ENCODE data around the gene NBEAL1.
"Not testable (repeated sequence)": the region's sequence is repeated elsewhere in the genome, so short reads cannot be mapped to it uniquely, and the experiment has no call there.

NBEAL1 gene

DNA sequence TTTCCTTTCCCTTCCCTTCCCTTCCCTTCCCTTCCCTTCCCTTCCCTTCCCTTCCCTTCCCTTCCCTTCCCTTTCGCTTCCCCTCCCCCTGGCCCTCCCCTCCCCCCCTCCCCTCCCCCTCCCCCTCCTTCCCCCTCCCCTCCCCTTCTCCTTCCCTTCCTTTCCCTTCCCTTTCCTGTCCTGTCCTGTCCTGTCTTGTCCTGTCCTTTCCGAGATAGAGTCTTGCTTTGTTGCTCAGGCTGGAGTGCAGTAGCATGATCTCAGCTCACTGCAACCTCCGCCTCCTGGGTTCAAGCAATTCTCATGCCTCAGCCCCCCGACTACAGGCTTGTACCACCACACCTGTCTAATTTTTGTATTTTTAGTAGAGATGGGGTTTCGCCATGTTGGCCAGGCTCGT lies 24.5 kb downstream of the NBEAL1 start:
- DNase-seq (ENCODE audit: low spot score): not testable (repeated sequence)

DNA sequence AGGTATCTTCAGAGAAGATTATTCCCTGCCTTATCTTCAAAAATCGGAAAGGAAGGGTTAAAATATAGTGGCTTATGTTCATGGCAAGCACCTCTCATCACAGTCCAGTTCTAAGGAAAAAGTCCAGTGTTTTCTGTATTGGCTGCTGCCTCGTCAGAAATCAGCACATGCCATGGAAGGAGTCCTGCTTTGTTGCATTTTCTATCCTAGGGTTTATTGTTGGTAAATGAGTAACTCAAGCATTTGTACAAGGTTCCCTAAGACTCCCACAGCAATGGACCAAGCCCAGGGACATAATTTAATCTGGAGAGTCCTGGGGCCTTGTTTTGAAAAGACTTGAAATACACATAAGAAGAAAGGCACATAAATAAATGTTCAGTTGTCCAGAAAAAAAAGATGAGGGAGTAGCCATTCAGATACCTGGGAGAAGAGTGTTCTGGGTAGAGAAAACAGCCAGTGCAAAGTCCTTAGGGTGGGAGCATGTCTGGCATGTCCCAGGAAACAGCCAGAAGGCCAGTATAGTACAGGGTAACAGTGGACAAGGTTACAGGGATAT lies 26.4 kb downstream of the NBEAL1 start:
- DNase-seq (ENCODE audit: low spot score): no peak

DNA sequence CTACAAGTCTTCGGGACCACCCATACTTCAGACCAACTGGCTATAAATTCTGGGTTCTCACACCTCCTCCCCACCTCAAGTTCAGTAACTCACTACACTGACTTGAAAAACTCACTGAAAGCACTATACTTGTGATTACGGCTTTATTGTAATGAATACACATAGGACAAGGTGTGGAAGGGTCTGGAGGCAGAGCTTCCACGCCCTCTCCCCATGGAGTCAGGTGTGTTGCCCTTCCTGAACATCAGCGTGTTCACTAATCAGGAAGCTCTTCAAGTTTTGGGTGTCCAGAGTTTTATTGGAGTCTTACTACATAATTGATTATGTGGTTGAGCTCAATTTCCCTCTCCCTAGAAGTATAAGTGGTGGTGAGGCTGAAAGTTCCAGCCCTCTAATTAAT lies 27.5 kb downstream of the NBEAL1 start:
- no peak for DNase-seq (ENCODE audit: low spot score)

DNA sequence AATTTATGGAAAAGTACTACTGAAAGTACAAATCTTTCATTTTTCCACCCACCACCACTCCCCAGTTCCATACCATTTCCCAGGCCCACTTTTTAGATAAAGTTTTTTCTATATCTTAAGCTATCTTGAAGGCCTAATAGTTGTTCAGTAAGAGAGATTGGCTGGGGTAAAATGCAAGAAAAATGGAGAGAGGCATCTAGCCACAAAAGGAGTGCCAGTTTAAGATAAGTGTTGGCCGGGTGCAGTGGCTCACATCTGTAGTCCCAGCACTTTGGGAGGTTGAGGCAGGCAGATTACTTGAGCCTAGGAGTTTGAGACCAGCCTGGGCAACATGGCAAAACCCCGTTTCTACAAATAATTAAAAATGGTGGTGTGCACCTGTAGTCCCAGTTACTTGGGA lies 28.6 kb downstream of the NBEAL1 start:
- DNase-seq (ENCODE audit: low spot score): no peak

DNA sequence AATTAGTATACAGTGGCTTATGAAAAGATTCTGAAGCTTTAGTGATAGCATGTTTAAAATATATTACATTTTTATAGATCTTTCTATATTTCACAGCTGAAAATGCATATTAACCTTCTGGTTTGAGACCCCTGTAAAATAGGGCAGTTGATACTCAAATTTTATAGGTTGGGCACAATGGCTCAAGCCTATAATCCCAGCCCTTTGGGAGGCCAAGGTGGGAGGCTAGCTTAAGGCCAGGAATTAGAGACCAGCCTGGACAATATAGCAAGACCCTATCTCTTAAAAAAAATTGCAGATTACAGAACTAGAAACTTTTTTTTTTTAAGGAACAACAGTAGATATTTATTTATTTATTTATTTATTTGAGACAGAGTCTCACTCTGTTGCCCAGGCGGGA lies 31.2 kb downstream of the NBEAL1 start:
- no peak for DNase-seq (ENCODE audit: low spot score)

DNA sequence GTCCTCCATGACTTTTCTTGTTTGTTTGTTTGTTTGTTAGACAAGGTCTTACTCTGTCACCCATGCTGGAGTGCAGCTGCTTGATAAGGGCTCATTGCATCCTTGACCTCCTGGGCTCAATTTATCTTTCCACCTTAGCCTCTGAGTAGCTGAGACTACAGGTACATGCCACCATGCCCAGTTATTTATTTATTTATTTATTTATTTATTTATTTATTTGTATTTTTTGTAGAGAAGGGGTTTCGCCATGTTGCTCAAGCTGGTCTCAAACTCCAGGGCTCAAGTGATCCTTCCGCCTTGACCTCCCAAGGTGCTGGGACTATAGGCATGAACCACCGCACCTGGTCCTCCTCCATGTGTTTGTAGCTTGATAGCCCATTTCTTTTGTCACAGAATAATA lies 37.9 kb downstream of the NBEAL1 start:
- DNase-seq (ENCODE audit: low spot score): no peak

DNA sequence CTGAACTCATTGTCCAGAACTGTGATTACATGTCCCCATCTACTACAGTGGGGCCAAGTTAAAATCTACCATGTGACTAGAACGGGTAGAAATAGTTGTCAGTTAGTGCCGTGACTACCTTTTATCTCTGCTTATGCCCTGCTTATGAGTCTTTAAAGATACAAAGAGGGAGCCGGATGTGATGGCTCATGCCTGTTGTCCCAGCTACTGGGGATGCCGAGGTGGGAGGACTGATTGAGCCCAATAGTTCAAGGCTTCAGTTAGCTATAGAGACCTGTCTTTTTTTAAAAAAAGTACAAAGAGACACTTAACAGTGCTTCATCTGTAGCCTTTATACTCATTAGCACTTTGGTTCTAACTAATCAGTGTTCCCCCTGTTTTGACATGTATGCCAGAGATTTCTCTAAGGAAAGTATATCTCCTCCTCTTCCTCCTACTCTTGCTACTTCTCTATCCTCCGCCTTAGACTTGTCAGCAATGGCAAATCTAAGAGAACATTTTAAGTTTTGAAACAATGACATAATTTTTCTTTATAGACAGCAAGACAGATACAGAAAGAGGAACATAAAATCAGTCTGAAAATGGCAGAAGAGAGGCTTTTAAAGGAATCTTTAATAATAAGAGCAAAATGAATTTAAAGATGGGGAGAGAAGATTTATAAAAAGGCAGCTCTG lies 45.0 kb downstream of the NBEAL1 start:
- no peak for DNase-seq (ENCODE audit: low spot score)

DNA sequence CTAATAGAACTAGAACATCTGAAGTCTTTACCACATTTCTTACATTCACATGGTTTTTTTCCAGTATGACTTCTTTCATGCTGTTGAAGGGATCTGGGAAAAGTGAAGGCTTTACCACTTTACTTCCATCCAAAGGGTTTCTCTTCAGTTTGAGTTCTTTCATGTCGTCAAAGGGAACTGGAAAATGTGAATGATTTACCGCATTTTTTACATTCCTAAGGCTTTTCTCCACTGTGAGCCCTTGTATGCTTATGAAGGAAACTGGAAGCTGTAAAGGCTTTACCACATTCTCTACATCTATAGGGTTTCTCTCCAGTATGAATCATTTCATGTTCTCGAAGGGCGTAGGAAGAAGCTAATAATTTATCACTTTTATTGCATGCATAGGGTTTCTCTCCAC lies 46.7 kb downstream of the NBEAL1 start:
- peak; percentile 21 for DNase-seq (ENCODE audit: low spot score)

DNA sequence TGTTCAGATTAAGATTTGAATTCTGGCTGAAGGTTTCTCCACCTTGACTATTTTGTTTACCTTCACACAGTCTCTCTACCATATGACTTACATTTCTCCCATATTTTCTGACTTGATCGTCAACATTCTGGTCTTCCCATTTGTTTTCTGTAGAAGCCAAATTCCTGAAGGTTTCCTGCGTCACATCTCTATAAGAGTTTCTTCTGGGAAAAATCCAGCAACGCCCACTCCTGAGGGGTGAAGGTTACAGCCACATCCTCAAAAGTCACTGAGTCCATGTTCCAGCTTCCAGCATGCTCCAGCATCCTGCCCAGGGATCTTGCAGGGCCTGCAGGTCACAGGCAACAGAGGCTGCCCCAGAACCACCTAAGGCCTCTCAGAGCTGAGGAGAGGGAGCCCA lies 47.5 kb downstream of the NBEAL1 start:
- no peak for DNase-seq (ENCODE audit: low spot score)

DNA sequence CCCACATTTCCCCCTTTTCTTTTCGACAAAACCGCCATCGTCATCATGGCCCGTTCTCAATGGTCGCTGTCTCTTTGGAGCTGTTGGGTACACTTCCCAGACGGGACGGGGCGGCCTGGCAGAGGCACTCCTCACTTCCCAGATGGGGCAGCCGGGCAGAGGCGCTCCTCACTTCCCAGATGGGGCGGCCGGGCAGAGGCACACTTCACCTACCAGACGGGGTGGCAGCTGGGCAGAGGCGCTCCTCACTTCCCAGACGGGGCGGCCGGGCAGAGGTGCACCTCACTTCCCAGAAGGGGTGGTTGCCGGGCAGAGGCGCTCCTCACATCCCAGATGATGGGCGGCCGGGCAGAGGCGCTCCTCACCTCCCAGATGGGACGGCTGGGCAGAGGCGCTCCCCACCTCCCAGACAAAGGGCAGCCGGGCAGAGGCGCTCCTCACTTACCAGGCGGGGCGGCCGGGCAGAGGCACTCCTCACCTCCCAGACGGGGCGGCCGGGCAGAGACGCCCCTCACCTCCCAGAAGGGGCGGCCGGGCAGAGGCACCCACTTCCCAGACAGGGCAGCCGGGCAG lies 51.9 kb downstream of the NBEAL1 start:
- DNase-seq (ENCODE audit: low spot score): not testable (repeated sequence)

DNA sequence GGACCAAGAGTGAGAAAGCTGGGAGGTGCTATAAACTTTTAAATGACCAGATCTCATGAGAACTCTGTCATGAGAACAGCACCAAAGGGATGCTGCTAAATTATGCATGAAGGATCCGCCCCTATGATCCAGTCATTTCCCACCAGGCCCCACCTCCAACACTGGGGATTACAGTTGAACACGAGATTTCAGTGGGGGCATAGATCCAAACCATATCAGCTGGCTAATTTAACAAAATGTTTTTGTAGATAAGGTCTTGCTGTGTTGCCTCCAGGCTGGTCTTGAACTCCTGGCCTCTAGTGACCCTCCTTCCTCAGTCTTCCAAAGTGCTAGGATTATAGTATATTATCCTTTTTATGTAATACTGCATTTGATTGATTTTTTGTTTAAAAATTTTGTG lies 56.0 kb downstream of the NBEAL1 start:
- no peak for DNase-seq (ENCODE audit: low spot score)

DNA sequence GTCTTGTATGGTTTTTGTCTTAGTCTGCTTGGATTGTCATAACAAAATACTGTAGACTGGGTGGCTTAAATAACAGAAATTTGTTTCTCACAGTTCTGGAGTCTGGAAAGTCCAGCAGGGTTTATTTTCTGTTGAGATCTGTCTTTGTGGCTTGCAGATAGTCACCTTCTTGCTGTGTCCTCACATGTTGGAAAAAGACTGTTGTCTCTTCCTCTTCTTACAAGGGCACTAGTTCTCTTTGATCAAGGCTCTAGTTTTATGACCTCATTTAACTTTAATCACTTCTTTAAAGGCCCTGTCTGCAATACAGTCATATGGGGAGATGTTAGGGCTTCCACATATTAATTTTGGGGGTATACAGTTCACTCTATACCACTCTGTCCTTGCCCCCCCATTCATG lies 56.5 kb downstream of the NBEAL1 start:
- DNase-seq (ENCODE audit: low spot score): no peak

DNA sequence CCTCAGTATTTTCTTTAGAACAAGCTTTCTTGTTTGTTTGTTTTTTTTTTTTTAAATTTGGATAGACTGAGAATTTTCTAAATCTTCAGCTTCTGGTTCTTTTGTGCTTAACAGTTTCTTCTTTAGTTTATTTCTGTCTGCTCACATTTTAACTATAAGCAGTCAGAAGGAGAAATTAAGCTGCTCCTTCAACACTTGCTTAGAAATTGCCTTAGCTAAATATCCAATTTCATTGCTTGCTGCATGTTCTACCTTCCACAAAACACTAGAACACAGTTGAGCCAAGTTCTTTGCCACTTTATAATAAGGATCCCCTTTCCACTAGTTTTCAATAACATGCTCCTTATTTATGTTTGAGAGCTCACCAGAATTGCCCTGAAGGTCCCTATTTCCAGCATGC lies 57.7 kb downstream of the NBEAL1 start:
- DNase-seq (ENCODE audit: low spot score): no peak

DNA sequence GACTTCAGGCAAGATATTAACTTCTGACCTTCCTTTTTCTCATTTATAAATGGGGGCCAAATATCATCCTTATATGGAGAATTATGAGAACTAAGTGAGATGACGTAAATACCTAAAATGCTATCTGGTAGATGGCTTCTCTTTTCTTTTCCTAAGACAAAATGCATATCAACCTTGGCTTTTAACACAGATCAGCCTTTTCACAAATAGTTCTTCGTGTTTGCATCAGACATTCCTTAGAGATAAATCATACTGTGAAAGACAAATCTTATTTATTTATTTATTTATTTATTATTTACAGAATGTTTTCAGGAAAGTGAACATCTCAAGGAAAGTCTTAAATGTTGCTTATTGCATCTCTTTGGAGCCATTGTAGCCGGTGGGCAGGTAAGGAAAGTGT lies 62.8 kb downstream of the NBEAL1 start:
- no peak for DNase-seq (ENCODE audit: low spot score)

DNA sequence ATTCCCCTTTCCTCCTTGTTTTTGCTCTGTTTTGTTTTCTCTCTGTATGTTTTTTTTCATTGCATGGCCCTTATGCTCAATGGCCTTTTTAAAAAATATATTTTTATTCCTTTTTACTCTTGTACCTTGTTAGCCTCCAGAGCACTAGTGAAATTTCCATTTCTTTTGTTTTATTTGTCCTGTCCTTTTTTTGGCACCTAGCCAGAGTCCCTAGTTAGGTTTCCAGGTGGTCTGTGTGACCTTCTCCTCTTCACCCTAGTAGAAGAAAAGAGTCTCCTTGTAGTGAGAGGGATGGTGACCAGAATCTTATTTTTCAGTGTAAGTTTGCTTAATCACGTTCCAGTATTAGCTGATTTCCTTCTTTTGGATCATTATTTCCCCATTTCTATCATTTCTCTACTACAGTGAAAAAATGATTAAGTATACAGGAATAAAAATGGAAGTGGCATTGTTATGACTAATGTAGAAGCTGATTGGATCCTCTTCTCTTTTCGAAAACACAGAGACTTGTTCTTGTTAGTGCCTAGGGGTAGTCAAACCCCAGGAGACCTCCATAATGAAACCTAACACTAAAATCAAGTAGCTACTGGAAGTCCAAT lies 65.9 kb downstream of the NBEAL1 start:
- DNase-seq (ENCODE audit: low spot score): no peak

DNA sequence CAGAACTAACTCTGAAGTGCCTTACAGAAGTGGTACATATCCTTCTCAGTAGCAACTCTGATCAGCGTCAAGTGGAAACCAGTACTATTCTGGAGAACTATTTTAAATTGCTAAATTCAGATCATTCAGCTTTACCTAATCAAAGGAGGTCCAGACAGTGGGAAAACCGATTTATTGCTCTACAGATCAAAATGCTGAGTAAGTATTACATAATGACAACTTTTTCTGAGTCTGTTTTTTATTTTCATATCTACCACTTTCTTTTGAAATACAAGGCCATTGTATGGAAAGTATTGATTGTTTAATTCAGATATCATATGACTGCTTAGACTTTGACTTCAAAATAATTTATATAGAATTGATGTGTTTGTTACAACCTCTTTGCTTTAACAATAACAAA lies 68.7 kb downstream of the NBEAL1 start:
- DNase-seq (ENCODE audit: low spot score): no peak

DNA sequence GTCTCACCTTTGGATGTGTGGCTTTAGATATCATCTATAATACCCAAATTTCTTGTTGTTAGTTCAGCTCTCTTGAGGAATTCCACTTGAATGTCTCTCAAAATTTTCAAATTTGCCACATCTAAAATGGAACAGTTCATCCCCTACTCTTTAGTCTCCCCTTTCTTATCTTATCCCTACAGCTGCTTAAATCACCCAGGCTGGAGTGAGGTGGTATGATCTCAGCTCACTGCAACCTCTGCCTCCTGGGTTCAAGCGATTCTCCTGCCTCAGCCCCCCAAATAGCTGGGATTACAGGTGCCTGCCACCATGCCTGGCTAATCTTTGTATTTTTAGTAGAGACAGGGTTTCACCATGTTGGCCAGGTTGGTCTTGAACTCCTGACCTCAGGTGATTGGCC lies 71.7 kb downstream of the NBEAL1 start:
- not testable (repeated sequence) for DNase-seq (ENCODE audit: low spot score)

DNA sequence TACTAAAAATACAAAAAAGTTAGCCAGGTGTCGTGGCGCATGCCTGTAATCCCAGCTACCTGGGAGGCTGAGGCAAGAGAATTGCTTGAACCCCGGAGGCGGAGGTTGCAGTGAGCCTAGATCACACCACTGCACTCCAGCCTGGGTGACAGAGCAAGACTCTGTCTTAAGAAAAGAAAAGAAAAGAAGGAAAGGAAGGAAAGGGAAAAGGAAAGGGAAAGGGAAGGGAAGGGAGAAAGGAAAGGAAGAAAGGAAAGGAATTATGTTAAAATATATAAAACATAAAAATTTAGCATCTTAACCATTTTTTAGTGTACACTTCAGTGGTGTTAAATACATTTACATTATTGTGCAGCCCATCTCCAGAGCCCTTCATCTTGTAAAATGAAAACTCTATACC lies 76.0 kb downstream of the NBEAL1 start:
- DNase-seq (ENCODE audit: low spot score): not testable (repeated sequence)

DNA sequence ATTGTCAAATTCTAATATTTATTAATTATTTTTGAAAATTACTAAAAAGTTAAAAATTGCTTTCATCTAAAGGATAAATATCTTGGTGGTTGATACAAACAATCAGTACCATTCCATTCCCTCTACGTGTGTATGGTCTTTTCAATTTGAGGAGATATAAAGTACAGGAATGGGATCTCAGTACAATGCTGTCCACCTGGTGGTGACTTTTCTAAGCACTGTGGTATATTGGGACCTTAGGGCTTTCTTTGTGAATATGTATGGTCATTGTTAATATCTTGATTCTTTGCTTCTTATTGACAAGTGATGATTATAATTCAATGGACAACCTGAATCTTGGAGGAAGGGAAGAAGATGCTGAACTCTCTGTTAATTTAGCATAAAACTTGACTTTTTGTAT lies 83.1 kb downstream of the NBEAL1 start:
- no peak for DNase-seq (ENCODE audit: low spot score)

DNA sequence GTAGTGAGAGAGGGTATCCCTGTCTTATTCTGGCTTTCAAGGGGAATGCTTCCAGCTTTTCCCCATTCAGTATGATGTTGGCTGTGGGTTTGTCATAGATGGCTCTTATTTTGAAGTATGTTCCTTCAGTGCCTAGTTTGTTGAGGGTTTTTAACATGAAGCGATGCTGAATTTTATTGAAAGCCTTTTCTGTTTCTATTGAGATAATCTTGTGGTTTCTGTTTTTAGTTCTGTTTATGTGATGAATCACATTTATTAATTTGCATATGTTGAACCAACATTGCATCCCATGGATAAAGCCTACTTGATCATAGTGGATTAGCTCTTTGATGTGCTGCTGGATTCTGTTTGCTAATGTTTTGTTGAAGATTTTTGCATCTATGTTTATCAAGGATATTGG lies 87.7 kb downstream of the NBEAL1 start:
- not testable (repeated sequence) for DNase-seq (ENCODE audit: low spot score)

DNA sequence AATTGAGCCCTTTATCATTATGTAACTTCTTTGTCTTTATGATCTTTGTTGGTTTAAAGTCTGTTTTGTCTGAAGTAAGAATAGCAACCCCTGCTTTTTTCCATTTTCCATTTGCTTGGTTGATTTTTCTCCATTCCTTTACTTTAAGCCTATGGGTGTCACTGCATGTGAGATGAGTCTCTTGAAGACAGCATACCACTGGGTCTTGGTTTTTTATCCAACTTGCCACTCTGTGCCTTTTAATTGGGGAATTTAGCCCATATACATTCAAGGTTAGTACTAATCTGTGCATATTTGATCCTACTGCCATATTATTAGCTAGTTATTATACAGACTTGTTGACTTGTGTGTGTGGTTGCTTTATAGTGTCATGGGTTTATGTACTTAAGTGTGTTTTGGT lies 89.6 kb downstream of the NBEAL1 start:
- no peak for DNase-seq (ENCODE audit: low spot score)

DNA sequence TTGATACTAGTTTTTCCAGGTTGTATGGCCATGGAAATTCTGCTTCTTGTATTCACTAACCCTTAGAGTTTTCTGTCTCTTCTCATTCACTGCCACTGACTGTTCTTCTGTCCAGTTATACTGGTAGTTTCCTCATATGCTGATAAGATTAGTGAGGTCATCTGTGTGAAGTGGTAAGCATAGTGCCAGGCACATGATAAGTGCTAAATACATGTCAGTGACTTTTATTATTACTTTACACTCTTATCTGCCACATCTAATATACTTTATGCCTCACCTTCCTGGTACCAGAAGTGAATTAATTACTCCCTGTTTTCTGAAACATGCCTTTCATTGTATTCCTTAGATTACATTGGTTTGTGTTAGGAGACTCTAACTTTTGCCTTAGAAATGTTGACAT lies 91.3 kb downstream of the NBEAL1 start:
- DNase-seq (ENCODE audit: low spot score): no peak

DNA sequence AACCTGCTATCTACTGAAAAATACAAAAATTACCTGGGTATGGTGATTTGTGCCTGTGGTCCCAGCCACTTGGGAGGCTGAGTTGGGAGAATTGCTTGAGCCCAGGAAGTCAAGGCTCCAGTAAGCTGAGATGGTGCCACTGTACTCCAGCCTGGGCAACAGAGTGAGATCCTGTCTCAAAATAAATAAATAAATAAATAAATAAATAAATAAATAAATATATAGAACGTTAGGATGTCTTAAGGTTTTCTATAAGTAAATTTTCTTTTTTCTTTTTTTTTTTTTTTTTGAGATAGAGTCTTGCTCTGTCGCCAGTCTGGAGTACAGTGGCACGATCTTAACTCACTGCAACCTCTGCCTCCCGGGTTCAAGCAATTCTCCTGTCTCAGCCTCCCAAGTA lies 95.8 kb downstream of the NBEAL1 start:
- not testable (repeated sequence) for DNase-seq (ENCODE audit: low spot score)

DNA sequence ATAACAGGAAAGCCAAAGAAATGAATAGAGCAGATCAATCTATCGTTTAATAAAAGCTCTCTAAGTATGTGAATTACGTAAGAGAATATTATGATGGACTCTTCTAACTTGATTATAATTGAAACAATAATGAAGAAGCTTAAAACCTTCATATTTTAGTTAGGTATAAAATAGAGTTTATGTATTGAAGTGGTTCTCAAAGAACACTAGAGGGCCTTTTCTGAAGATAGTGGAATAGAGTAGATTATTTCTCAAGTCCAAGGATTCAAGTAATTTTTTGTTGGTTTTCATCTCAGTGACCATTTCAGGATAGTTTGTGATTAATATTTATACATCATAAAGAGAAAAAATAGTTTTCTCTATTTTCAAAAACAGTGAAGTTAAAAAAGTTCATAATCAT lies 97.7 kb downstream of the NBEAL1 start:
- DNase-seq (ENCODE audit: low spot score): no peak
